SK-N-MC (cell line): Measurements from ENCODE around the gene TMEM167B.

ENCODE experiments used
- EZH2 ChIP-seq: fragments of 200-600 bp; sonication (generic); IDR thresholded peaks from one replicate; pipeline ENCODE4 v1.6.1; 2017; ENCODE audit warnings: antibody characterized with exemption
- FOXP2 ChIP-seq: optimal IDR thresholded peaks from 2 replicates; pipeline ENCODE3; 2011; ENCODE audit warnings: mild to moderate bottlenecking, moderate library complexity; ENCODE audit not compliant: insufficient read depth; ENCODE audit errors: extremely low read length, control extremely low read depth

DNA sequence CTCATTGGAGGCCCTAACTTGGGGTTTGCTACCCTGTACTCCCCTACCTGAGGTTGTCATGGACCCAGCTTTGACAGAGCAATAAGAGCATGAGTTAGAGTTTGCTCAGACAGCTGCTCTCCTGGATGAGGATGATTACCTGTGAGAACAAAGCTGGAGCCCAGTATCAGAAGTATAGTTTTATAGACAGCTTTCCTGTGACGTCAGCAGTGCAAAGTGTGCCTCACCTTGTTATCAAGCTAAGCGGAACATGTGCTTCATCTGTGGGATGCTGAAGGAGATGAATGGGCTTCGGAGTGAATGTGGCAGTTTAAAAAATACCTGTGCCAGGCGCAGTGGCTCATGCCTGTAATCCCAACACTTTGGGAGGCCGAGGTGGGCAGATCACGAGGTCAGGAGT, 43.2 kb upstream of the TMEM167B start:
- no peak for TF ChIP-seq EZH2
- no peak for TF ChIP-seq FOXP2
